Measurements from ENCODE around the gene BRWD1.

Gene BRWD1

DNA sequence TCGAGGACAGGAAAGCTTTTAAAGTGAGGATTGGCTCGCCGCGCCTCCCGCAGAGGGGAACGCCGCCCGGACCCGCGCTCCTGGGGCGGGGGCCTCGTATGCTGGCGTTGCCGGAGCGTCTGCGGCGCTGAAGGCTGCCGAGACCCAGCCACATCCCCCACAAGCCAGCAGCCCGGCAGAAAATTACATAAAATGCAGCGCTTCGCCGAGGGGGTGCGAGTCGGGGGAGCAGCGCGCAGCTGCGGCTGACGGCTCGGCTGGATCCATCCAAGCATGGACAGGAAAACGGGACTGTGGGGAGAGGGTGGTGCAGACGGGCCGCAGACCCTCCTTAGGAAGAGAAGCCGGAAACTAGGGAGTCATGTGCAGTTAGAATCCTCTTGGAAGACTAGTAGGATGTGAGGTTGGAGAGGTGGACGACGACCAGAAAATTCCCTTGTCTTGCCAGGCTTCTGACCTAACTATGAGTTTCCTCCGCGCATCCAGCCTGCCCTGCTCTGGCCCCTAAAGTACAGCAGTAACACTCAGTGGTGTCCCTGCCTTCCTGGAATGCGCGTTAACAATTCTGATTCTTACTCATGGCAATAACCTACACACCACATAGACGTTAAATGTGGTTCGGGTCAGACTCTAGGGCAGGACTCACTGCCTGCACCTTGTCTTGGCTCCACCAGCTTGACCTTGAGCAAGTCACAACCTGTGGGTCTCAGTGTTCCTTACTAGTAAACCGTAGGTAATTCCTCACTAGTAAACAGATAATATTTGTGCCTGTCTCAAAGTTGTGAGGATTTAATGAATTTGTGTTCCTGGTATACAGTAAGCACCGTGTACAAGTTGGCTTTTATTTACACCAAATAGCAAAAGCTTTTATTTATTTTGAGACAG, 953 bp upstream of the BRWD1 start:
- peak overlapping the region; percentile 95 for H3K9ac ChIP-seq (ENCODE audit: low read length)
- H3K4me1 ChIP-seq (ENCODE audit: control insufficient read depth, insufficient read depth, low read length), result peaks cover 24% of the 10 kb centered on the region
- DNase-seq (ENCODE audit: low read depth), result peak; percentile 77
- H3K27me3 ChIP-seq (replicated peaks; ENCODE audit: control insufficient read depth, insufficient read depth, low read length), result no peaks in the 10 kb centered on the region
- H3K4me3 ChIP-seq (ENCODE audit: low read length), result peak overlapping the region; percentile 83
- peaks cover 8% of the 10 kb centered on the region for H3K36me3 ChIP-seq (ENCODE audit: control insufficient read depth, insufficient read depth, low read length, severe bottlenecking)
- H3K9me3 ChIP-seq (ENCODE audit: control insufficient read depth, low read length), result no peaks in the 10 kb centered on the region

- peak overlapping the region; percentile 95 for H3K9ac ChIP-seq (ENCODE audit: low read length)
- H3K36me3 ChIP-seq (ENCODE audit: control insufficient read depth, insufficient read depth, low read length, severe bottlenecking), result peaks cover 16% of the 10 kb centered on the region
- H3K4me1 ChIP-seq (ENCODE audit: control insufficient read depth, insufficient read depth, low read length), result peaks cover 17% of the 10 kb centered on the region
- peak overlapping the region; percentile 83 for H3K4me3 ChIP-seq (ENCODE audit: low read length)
- H3K27me3 ChIP-seq (replicated peaks; ENCODE audit: control insufficient read depth, insufficient read depth, low read length), result no peaks in the 10 kb centered on the region
- DNase-seq (ENCODE audit: low read depth), result no peak
- no peaks in the 10 kb centered on the region for H3K9me3 ChIP-seq (ENCODE audit: control insufficient read depth, low read length)
Measured at GRCh38 chr21:39313042-39313570, 326 bp downstream of the BRWD1 start.

- H3K9me3 ChIP-seq (ENCODE audit: control insufficient read depth, low read length), result no peaks in the 10 kb centered on the region
- peak; percentile 93 for DNase-seq (ENCODE audit: low read depth)
- H3K36me3 ChIP-seq (ENCODE audit: control insufficient read depth, insufficient read depth, low read length, severe bottlenecking), result peaks cover 18% of the 10 kb centered on the region
- H3K9ac ChIP-seq (ENCODE audit: low read length), result peak overlapping the region; percentile 95
- H3K4me1 ChIP-seq (ENCODE audit: control insufficient read depth, insufficient read depth, low read length), result peaks cover 17% of the 10 kb centered on the region
- H3K27me3 ChIP-seq (replicated peaks; ENCODE audit: control insufficient read depth, insufficient read depth, low read length), result no peaks in the 10 kb centered on the region
- H3K4me3 ChIP-seq (ENCODE audit: low read length), result peak overlapping the region; percentile 83
Measured at GRCh38 chr21:39312112-39313041, 1.1 kb downstream of the BRWD1 start.

DNA sequence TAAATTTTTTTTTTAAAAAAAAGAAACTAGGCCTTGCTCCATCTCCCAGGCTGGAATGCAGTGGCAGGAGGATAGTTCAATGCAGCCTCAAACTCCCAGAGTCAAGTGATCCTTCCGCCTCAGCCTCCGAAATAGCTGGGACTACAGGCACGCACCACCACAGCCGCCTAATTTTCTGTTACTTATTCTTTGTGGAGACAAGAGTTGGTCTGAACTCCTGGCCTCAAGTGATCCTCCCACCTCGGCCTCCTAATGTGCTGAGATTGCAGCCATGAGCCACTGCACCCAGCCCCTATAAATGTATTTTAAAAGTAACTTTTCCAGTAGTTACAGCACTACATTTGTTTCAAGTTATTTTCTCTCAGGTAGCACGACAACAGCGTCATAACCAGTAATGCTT, 2.3 kb downstream of the BRWD1 start:
- Histone ChIP-seq H3K4me1 (ENCODE audit: control insufficient read depth, insufficient read depth, low read length) (peaks cover 17% of the 10 kb centered on the region), H3K36me3 (ENCODE audit: control insufficient read depth, insufficient read depth, low read length, severe bottlenecking) (peaks cover 18% of the 10 kb centered on the region), H3K9me3 (ENCODE audit: control insufficient read depth, low read length) (no peaks in the 10 kb centered on the region), H3K4me3 (ENCODE audit: low read length) (peak overlapping the region; percentile 83), H3K27me3 (replicated peaks; ENCODE audit: control insufficient read depth, insufficient read depth, low read length) (no peaks in the 10 kb centered on the region), H3K9ac (ENCODE audit: low read length) (peak overlapping the region; percentile 53)
- no peak for DNase-seq (ENCODE audit: low read depth)

DNA sequence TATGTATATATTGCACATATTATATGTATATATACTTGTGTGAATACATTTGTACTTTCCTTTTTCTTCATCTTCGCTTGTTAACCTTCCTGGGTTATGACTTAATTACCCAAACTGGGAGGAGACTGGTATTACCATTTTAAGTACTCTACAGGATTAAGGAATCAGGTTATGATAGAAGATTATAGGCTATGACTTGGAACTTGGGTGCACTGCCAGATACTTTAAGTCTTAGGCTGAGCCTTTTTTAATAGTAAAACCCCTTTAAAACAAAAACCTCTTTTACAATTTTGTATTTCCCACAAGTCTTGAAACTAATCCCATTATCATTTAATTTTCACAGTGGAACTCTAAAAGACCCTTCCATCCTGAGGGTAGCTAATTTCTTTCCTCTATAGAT, 6.0 kb downstream of the BRWD1 start:
- Histone ChIP-seq H3K27me3 (replicated peaks; ENCODE audit: control insufficient read depth, insufficient read depth, low read length) (no peaks in the 10 kb centered on the region), H3K4me3 (ENCODE audit: low read length) (no peak overlapping the region), H3K4me1 (ENCODE audit: control insufficient read depth, insufficient read depth, low read length) (peaks cover 11% of the 10 kb centered on the region), H3K36me3 (ENCODE audit: control insufficient read depth, insufficient read depth, low read length, severe bottlenecking) (peaks cover 37% of the 10 kb centered on the region), H3K9ac (ENCODE audit: low read length) (no peak overlapping the region), H3K9me3 (ENCODE audit: control insufficient read depth, low read length) (no peaks in the 10 kb centered on the region)
- DNase-seq (ENCODE audit: low read depth), result no peak

- Histone ChIP-seq H3K9me3 (ENCODE audit: control insufficient read depth, low read length) (peaks cover 5% of the 10 kb centered on the region), H3K27me3 (replicated peaks; ENCODE audit: control insufficient read depth, insufficient read depth, low read length) (no peaks in the 10 kb centered on the region), H3K36me3 (ENCODE audit: control insufficient read depth, insufficient read depth, low read length, severe bottlenecking) (peaks cover 67% of the 10 kb centered on the region), H3K9ac (ENCODE audit: low read length) (no peak overlapping the region), H3K4me3 (ENCODE audit: low read length) (no peak overlapping the region), H3K4me1 (ENCODE audit: control insufficient read depth, insufficient read depth, low read length) (no peaks in the 10 kb centered on the region)
- DNase-seq (ENCODE audit: low read depth), result no peak
Measured at GRCh38 chr21:39300587-39300986, 12.8 kb downstream of the BRWD1 start.

DNA sequence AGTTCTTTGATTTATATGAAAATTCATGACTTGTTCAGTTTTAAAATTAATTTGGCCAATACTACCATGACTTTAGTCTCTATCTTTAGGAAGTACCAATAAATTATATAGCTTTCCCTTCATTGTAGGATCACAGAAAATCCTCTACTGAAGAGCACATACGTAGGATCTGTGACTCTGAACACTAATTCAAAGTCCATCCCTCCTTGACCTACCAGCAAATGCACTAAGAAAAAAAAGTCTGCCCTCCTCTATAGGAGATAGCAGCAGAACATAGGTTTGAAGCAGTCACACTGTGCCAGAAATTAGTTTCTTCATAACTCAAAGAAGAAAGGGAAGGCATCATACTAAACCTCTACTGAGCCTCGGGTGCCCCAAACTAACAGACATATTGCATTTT, 16.5 kb downstream of the BRWD1 start:
- Histone ChIP-seq H3K9me3 (ENCODE audit: control insufficient read depth, low read length) (peaks cover 5% of the 10 kb centered on the region), H3K36me3 (ENCODE audit: control insufficient read depth, insufficient read depth, low read length, severe bottlenecking) (peaks cover 83% of the 10 kb centered on the region), H3K4me3 (ENCODE audit: low read length) (no peak overlapping the region), H3K4me1 (ENCODE audit: control insufficient read depth, insufficient read depth, low read length) (no peaks in the 10 kb centered on the region), H3K27me3 (replicated peaks; ENCODE audit: control insufficient read depth, insufficient read depth, low read length) (no peaks in the 10 kb centered on the region), H3K9ac (ENCODE audit: low read length) (no peak overlapping the region)
- DNase-seq (ENCODE audit: low read depth), result no peak

GRCh38 chr21:39288987-39289386, 24.4 kb downstream of the BRWD1 start:
- Histone ChIP-seq H3K36me3 (ENCODE audit: control insufficient read depth, insufficient read depth, low read length, severe bottlenecking) (peaks cover 86% of the 10 kb centered on the region), H3K9me3 (ENCODE audit: control insufficient read depth, low read length) (peaks cover 3% of the 10 kb centered on the region), H3K27me3 (replicated peaks; ENCODE audit: control insufficient read depth, insufficient read depth, low read length) (no peaks in the 10 kb centered on the region), H3K9ac (ENCODE audit: low read length) (no peak overlapping the region), H3K4me1 (ENCODE audit: control insufficient read depth, insufficient read depth, low read length) (peaks cover 3% of the 10 kb centered on the region), H3K4me3 (ENCODE audit: low read length) (no peak overlapping the region)
- no peak for DNase-seq (ENCODE audit: low read depth)

DNA sequence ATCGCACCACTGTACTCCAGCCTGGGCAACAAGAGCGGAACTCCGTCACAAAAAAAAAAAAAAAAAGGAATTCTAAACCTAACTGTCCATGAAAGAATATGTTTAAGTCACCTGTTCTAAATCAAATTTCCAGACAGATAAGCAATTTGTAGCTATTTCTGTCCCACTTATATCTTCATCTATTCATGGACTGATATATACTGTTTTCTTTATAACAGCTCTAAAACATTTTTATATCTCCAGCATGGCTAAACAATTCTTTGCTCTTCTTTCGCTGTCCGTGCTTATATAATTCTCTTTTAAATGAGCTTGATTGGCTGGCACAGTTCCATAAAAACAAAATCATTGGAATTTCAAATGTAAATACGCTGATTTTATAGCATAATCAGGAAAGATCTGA, 30.5 kb downstream of the BRWD1 start:
- H3K4me3 ChIP-seq (ENCODE audit: low read length), result no peak overlapping the region
- H3K27me3 ChIP-seq (replicated peaks; ENCODE audit: control insufficient read depth, insufficient read depth, low read length), result no peaks in the 10 kb centered on the region
- H3K36me3 ChIP-seq (ENCODE audit: control insufficient read depth, insufficient read depth, low read length, severe bottlenecking), result peaks cover 67% of the 10 kb centered on the region
- DNase-seq (ENCODE audit: low read depth), result no peak
- H3K9ac ChIP-seq (ENCODE audit: low read length), result no peak overlapping the region
- H3K4me1 ChIP-seq (ENCODE audit: control insufficient read depth, insufficient read depth, low read length), result no peaks in the 10 kb centered on the region
- H3K9me3 ChIP-seq (ENCODE audit: control insufficient read depth, low read length), result no peaks in the 10 kb centered on the region

GRCh38 chr21:39281853-39282252, 31.6 kb downstream of the BRWD1 start:
- no peak overlapping the region for H3K4me3 ChIP-seq (ENCODE audit: low read length)
- H3K27me3 ChIP-seq (replicated peaks; ENCODE audit: control insufficient read depth, insufficient read depth, low read length), result no peaks in the 10 kb centered on the region
- no peaks in the 10 kb centered on the region for H3K9me3 ChIP-seq (ENCODE audit: control insufficient read depth, low read length)
- no peak overlapping the region for H3K9ac ChIP-seq (ENCODE audit: low read length)
- H3K4me1 ChIP-seq (ENCODE audit: control insufficient read depth, insufficient read depth, low read length), result no peaks in the 10 kb centered on the region
- peaks cover 64% of the 10 kb centered on the region for H3K36me3 ChIP-seq (ENCODE audit: control insufficient read depth, insufficient read depth, low read length, severe bottlenecking)
- no peak for DNase-seq (ENCODE audit: low read depth)

- no peak overlapping the region for H3K9ac ChIP-seq (ENCODE audit: low read length)
- no peak overlapping the region for H3K4me3 ChIP-seq (ENCODE audit: low read length)
- H3K9me3 ChIP-seq (ENCODE audit: control insufficient read depth, low read length), result no peaks in the 10 kb centered on the region
- H3K36me3 ChIP-seq (ENCODE audit: control insufficient read depth, insufficient read depth, low read length, severe bottlenecking), result peaks cover 68% of the 10 kb centered on the region
- no peaks in the 10 kb centered on the region for H3K27me3 ChIP-seq (replicated peaks; ENCODE audit: control insufficient read depth, insufficient read depth, low read length)
- no peaks in the 10 kb centered on the region for H3K4me1 ChIP-seq (ENCODE audit: control insufficient read depth, insufficient read depth, low read length)
- DNase-seq (ENCODE audit: low read depth), result no peak
Measured at GRCh38 chr21:39281207-39281606, 32.2 kb downstream of the BRWD1 start.

Measured in adipocyte (in vitro differentiated cells).